Prostate gland (tissue), 2 donors: ENCODE data around the gene NPB. TPM values are rescaled to one million over a fixed set of nuclear protein-coding genes. Genes with fewer than 3 reads are reported as not detected.
"Not testable (repeated sequence)": the region's sequence is repeated elsewhere in the genome, so short reads cannot be mapped to it uniquely, and the experiment has no call there.

Source experiments
- DNase-seq: peaks from one replicate; pipeline ENCODE4 v3.0.0-alpha.2; 2019; ENCODE audit warnings: low spot score
- H3K27ac ChIP-seq, 2 donors: fragments of 200-600 bp; sonication (generic); 2 replicates each; pipeline ENCODE4 v1.5.1; 2017 to 2019
- H3K27me3 ChIP-seq: fragments of 200-600 bp; sonication (generic); replicated peaks from 2 replicates; pipeline ENCODE4 v1.5.1; 2019; ENCODE audit not compliant: insufficient read depth
- H3K36me3 ChIP-seq, 2 donors: fragments of 200-600 bp; sonication (generic); 1 replicate in 1 of 2; 2 replicates in 1 of 2; pipeline versions ENCODE4 v1.5.1 to v1.8.1; 2017 to 2019
- H3K4me1 ChIP-seq: fragments of 200-600 bp; sonication (generic); replicated peaks from 2 replicates; pipeline ENCODE4 v1.5.1; 2019
- H3K4me3 ChIP-seq, 2 donors: fragments of 200-600 bp; sonication (generic); 2 replicates each; pipeline ENCODE4 v1.5.1; 2017 to 2019
- H3K9me3 ChIP-seq: fragments of 200-600 bp; sonication (generic); 2 replicates; pipeline ENCODE4 v1.5.1; 2017
- POLR2A ChIP-seq: fragments of 450-650 bp; IDR thresholded peaks from one replicate; pipeline ENCODE4 v1.6.1; 2016; ENCODE audit warnings: antibody characterized with exemption, mild to moderate bottlenecking
- POLR2AphosphoS5 ChIP-seq: sonication (generic); formaldehyde crosslinking; IDR thresholded peaks from one replicate; pipeline ENCODE4 v1.6.1; 2017; ENCODE audit warnings: antibody characterized with exemption
- WGBS: methylation state at CpG from one replicate; pipeline ENCODE4 v1.1.5; 2018; 5-methylcytosine and 5-hydroxymethylcytosine counted together
- intact Hi-C: fragments of 100-400 bp; cut with DNase I; formaldehyde crosslinking; loops from one replicate; pipeline ENCODE4 v1.14.2; 2022
- total RNA-seq, 2 donors: library from RNA; depleted of rRNA; stranded (reverse); fragments of >200 nt; gene quantifications; one replicate each; pipeline ENCODE4 v1.1.0, GENCODE V29; 2016
- TF ChIP-seq, protein P1 (sequence below), 4 experiments: fragments of 200-600 bp in 2 of 4; fragments of 450-650 bp in 2 of 4; sonication (generic) in 2 of 4; IDR thresholded peaks; 1 replicate in 3 of 4; 2 replicates in 1 of 4; pipeline ENCODE4 v1.5.1; 2016 to 2019; ENCODE audit warnings: antibody characterized with exemption in 4 of 4, mild to moderate bottlenecking in 2 of 4, moderate library complexity in 2 of 4

NPB gene
- total RNA-seq, 2 donors from 2014 or later: 9.8 to 10.9 TPM

DNA sequence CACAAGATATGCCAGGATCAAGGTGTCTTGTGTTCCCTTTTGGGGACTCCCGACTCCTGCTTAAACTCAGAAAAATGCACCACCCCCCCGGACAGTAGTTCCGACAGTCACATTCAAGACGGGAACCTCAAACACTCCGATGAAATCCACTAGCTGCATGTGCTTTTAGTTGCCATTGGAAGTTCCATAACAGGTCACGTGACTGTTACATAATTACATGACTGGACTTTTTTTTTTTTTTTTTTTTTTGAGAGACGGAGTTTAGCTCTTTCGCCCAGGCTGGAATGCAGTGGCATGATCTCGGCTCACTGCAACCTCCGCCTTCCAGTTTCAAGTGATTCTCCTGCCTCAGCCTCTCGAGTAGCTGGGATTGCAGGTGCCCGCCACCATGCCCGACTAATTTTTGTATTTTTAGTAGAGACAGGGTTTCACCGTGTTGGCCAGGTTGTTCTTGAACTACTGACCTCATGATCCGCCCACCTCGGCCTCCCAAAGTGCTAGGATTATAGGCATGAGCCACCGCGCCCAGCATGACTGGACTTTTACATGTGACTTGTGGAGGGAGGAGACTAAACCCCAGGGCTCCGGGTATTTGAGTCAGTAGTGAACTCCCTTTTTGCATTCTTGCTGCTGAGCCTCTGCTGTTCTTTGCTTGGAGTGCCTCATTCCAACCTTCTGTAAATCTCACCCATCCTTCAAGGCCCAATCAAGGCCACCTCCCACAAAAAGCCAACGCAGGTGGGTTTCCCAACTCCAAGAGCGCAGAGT lies 14.4 kb downstream of the NPB start:
- no peak overlapping the region for H3K27ac ChIP-seq
- intact Hi-C loops: no loop called here
- WGBS: 77% methylated on average over 21 of the region's 21 CpGs

DNA sequence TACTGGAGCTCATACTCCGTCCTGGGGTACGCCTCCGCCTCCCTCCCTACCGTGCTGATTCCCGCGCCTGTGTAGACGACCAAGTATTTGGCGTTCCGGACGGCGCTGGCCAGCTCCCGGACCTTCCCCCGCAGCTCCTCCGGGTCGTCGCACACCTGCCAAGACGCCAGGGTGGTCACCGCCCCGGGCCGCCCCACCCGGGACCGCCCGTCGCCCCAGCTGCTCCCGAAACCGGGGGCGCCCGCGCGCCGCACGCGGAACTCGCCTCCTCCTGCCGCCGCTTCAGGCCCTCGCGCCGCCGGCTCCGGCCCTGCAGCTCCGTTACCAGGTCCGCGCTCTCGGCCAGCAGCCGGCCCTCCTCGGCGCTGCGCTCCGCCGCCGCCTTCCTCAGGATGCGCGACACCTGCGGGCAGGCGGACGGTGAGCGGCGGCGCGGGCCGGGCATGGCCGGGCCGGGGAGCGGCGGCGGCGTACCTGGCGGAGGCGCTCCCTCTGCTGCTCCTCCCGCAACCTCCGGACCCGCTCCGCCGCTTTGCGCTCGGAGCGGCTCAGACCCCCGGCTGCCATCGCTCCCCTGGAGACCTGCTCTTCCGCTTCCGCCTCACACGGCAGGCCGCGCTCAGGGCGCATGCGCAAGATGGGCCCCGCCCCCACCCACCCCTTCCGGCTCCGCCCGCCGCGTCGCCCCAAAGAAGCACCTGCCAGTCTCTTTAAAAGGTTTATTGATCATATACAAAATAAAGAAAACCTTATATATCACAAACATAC lies 15.7 kb downstream of the NPB start, which contains the start of gene SIRT7:
Gene SIRT7 (minus strand): TSS at position 612 of the 768 bp plus-strand sequence. CDS start 45 bp downstream, at position 567.
- Histone ChIP-seq H3K9me3 (no peaks in the 10 kb centered on the region), H3K4me1 (peaks cover 4% of the 10 kb centered on the region), H3K4me3 (peak within 1 kb of the TSS; percentile 88 to 98), H3K27me3 (no peaks in the 10 kb centered on the region), H3K36me3 (peaks cover 10 to 11% of the 10 kb centered on the region in 2 donors), H3K27ac (peak within 1 kb of the TSS; percentile 72 to 80)
- intact Hi-C loops: no loop called here
- DNase-seq: peak; percentile 64
- WGBS: under 1% methylated on average over 39 of the region's 94 CpGs
- TF ChIP-seq POLR2AphosphoS5: peak; percentile 86
- peak; percentile 60 for TF ChIP-seq POLR2A
- TF ChIP-seq, protein P1, sequence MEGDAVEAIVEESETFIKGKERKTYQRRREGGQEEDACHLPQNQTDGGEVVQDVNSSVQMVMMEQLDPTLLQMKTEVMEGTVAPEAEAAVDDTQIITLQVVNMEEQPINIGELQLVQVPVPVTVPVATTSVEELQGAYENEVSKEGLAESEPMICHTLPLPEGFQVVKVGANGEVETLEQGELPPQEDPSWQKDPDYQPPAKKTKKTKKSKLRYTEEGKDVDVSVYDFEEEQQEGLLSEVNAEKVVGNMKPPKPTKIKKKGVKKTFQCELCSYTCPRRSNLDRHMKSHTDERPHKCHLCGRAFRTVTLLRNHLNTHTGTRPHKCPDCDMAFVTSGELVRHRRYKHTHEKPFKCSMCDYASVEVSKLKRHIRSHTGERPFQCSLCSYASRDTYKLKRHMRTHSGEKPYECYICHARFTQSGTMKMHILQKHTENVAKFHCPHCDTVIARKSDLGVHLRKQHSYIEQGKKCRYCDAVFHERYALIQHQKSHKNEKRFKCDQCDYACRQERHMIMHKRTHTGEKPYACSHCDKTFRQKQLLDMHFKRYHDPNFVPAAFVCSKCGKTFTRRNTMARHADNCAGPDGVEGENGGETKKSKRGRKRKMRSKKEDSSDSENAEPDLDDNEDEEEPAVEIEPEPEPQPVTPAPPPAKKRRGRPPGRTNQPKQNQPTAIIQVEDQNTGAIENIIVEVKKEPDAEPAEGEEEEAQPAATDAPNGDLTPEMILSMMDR (IDR thresholded peaks at IDR 0.05): no peak

More for the DNA sequence above, 14.4 kb downstream of the NPB start:
- TF ChIP-seq POLR2AphosphoS5 (no peak), POLR2A (no peak)
- TF ChIP-seq, protein P1 (IDR thresholded peaks at IDR 0.05): no peak
- no peaks in the 10 kb centered on the region for H3K9me3 ChIP-seq
- peaks cover 4% of the 10 kb centered on the region for H3K4me1 ChIP-seq
- peaks cover 10 to 11% of the 10 kb centered on the region in 2 donors for H3K36me3 ChIP-seq
- no peak overlapping the region for H3K4me3 ChIP-seq
- DNase-seq: no peak
- H3K27me3 ChIP-seq: no peaks in the 10 kb centered on the region

DNA sequence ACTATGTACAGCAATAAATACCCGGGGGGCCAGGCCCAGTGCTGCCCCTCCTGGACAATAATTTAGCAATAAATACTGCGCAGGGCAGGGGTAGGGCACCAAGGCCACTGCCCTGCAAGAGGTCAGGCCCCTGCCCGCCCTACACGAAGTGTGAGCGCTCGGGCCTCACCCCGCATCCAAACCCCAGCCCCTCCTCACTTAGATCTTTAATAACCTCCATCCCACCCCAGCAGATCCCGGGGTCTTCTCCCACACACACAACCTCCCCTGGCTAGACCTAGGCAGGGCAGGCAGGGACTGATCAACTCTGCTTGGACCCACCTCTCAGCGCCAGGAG lies 16.3 kb downstream of the NPB start:
- not testable (repeated sequence) for DNase-seq

DNA sequence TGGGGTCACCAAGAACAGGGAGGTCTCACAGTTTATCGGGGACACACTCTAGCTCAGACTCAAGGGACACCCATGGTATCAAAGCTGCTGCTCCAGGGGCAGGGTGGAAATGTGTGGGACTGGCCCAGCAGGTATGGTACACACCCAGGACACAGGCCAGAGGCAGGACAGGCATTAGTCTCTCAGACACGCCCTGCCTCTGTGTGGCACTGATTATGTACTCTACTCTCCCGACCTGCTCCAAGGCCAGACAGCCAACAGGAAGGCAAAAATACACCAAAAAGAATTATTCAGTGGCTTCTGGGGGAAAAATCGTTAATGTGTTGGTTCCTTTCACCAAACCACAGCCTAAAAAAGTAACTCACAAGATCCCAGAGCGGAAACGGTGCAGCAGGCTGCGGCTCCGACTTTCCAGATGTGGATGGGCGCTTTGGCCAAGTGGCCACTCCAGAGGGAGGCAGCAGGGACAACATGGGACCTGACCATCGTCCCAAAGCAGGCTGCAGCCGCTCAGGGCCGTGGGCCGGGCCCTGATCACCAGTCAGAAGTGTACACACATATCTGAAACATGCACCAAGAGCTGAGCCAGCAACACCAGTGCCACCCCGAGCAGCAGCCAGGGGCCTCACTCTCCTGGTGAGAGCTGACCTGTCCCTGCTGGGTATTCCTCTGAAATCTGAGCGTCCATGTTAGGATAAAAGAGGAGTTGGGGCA lies 17.0 kb downstream of the NPB start:
- WGBS: 80% methylated on average over 15 of the region's 15 CpGs
- intact Hi-C loops: no loop called here
- no peaks in the 10 kb centered on the region for H3K9me3 ChIP-seq
- DNase-seq: peak; percentile 54
- no peaks in the 10 kb centered on the region for H3K27me3 ChIP-seq
- peak overlapping the region; percentile 72 to 80 for H3K27ac ChIP-seq
- peaks cover 4 to 5% of the 10 kb centered on the region in 2 donors for H3K36me3 ChIP-seq
- peaks cover 12% of the 10 kb centered on the region for H3K4me1 ChIP-seq
- H3K4me3 ChIP-seq: no peak overlapping the region
- TF ChIP-seq, protein P1 (IDR thresholded peaks at IDR 0.05): no peak
- no peak for TF ChIP-seq POLR2AphosphoS5

More for the DNA sequence above, 16.3 kb downstream of the NPB start:
- intact Hi-C loops, H3K9me3 ChIP-seq, H3K4me1 ChIP-seq, H3K27me3 ChIP-seq: not testable (repeated sequence)
- peaks cover 10 to 11% of the 10 kb centered on the region in 2 donors for H3K36me3 ChIP-seq
- H3K27ac ChIP-seq: peak overlapping the region; percentile 72 to 80
- WGBS: 31% methylated on average over 9 of the region's 9 CpGs
- peak overlapping the region; percentile 88 to 98 for H3K4me3 ChIP-seq
